ENCODE results near the gene AK5.
A peak's percentile ranks its signal among the peaks of the same experiment; 100 is the strongest.

The AK5 gene

GRCh38 chr1:77550135-77550534 is 268.3 kb downstream of the AK5 start:
- no peaks in the 10 kb centered on the region for H3K27me3 ChIP-seq (replicated peaks in 2 of 5; ENCODE audit: control insufficient read depth in 4 of 5, insufficient read depth in 5 of 5, low read length in 4 of 5)
- WGBS (ENCODE audit: insufficient coverage) = 92% methylated on average over 2 of the region's 5 CpGs
- no peaks in the 10 kb centered on the region for H3K9me3 ChIP-seq (ENCODE audit: control extremely low read depth in 1 of 5, control insufficient read depth in 4 of 5, insufficient read depth in 2 of 5, low read depth in 1 of 5, low read length in 4 of 5)
- ChIA-PET POLR2A (no interaction called here), CTCF (no interaction called here)
- no peak overlapping the region for H3K4me3 ChIP-seq (ENCODE audit: control insufficient read depth in 1 of 7, extremely low read depth in 1 of 7, insufficient read depth in 4 of 7, low read depth in 2 of 7, low read length in 6 of 7)
- H3K36me3 ChIP-seq (ENCODE audit: control insufficient read depth in 4 of 4, insufficient read depth in 4 of 4, low read length in 3 of 4) = no peaks in the 10 kb centered on the region
- H3K27ac ChIP-seq (ENCODE audit: insufficient read depth in 1 of 2, low read depth in 1 of 2, low read length in 2 of 2, poor library complexity in 1 of 2, severe bottlenecking in 2 of 2) = no peak overlapping the region
- H3K4me1 ChIP-seq (ENCODE audit: control extremely low read depth in 1 of 4, control insufficient read depth in 4 of 4, insufficient read depth in 4 of 4, low read length in 3 of 4) = peaks cover 0 to 13% (median 7%) of the 10 kb centered on the region in 4 experiments
- no peak for DNase-seq

GRCh38 chr1:77552626-77553025 is 270.8 kb downstream of the AK5 start:
- 86% methylated on average over 1 of the region's 1 CpG for WGBS (ENCODE audit: insufficient coverage)

GRCh38 chr1:77553568-77554291 is 271.9 kb downstream of the AK5 start:
- Histone ChIP-seq H3K36me3 (ENCODE audit: control insufficient read depth in 4 of 4, insufficient read depth in 4 of 4, low read length in 3 of 4) (peaks cover 0 to 2% (median 0%) of the 10 kb centered on the region in 4 experiments), H3K27ac (ENCODE audit: insufficient read depth in 1 of 2, low read depth in 1 of 2, low read length in 2 of 2, poor library complexity in 1 of 2, severe bottlenecking in 2 of 2) (no peak overlapping the region), H3K4me3 (ENCODE audit: control insufficient read depth in 1 of 7, extremely low read depth in 1 of 7, insufficient read depth in 4 of 7, low read depth in 2 of 7, low read length in 6 of 7) (no peak overlapping the region), H3K27me3 (replicated peaks in 2 of 5; ENCODE audit: control insufficient read depth in 4 of 5, insufficient read depth in 5 of 5, low read length in 4 of 5) (no peaks in the 10 kb centered on the region), H3K4me1 (ENCODE audit: control extremely low read depth in 1 of 4, control insufficient read depth in 4 of 4, insufficient read depth in 4 of 4, low read length in 3 of 4) (peaks cover 0 to 13% (median 4%) of the 10 kb centered on the region in 4 experiments), H3K9me3 (ENCODE audit: control extremely low read depth in 1 of 5, control insufficient read depth in 4 of 5, insufficient read depth in 2 of 5, low read depth in 1 of 5, low read length in 4 of 5) (no peaks in the 10 kb centered on the region)
- no peak for DNase-seq
- CTCF ChIA-PET = no interaction called here
- WGBS (ENCODE audit: insufficient coverage) = 100% methylated on average over 1 of the region's 9 CpGs
- POLR2A ChIA-PET = interaction anchor here (0.6 kb wide), 1 partner anchor 129 kb away, joined by 3 read pairs; the partner anchor contains the start of gene ZZZ3

More at GRCh38 chr1:77552626-77553025, 270.8 kb downstream of the AK5 start:
- ChIA-PET CTCF (no interaction called here), POLR2A (no interaction called here)
- DNase-seq = no peak
- H3K4me3 ChIP-seq (ENCODE audit: control insufficient read depth in 1 of 7, extremely low read depth in 1 of 7, insufficient read depth in 4 of 7, low read depth in 2 of 7, low read length in 6 of 7) = no peak overlapping the region
- H3K36me3 ChIP-seq (ENCODE audit: control insufficient read depth in 4 of 4, insufficient read depth in 4 of 4, low read length in 3 of 4) = no peaks in the 10 kb centered on the region
- H3K4me1 ChIP-seq (ENCODE audit: control extremely low read depth in 1 of 4, control insufficient read depth in 4 of 4, insufficient read depth in 4 of 4, low read length in 3 of 4) = peaks cover 0 to 18% (median 4%) of the 10 kb centered on the region in 4 experiments
- H3K27me3 ChIP-seq (replicated peaks in 2 of 5; ENCODE audit: control insufficient read depth in 4 of 5, insufficient read depth in 5 of 5, low read length in 4 of 5) = no peaks in the 10 kb centered on the region
- H3K27ac ChIP-seq (ENCODE audit: insufficient read depth in 1 of 2, low read depth in 1 of 2, low read length in 2 of 2, poor library complexity in 1 of 2, severe bottlenecking in 2 of 2) = no peak overlapping the region
- H3K9me3 ChIP-seq (ENCODE audit: control extremely low read depth in 1 of 5, control insufficient read depth in 4 of 5, insufficient read depth in 2 of 5, low read depth in 1 of 5, low read length in 4 of 5) = no peaks in the 10 kb centered on the region

GRCh38 chr1:77556045-77556444 is 274.2 kb downstream of the AK5 start:
- ChIA-PET CTCF (interaction anchor here (1.1 to 1.5 kb wide), 2 partner anchors 11 to 22 kb away, joined by 4 read pairs; no protein-coding TSS in a partner anchor), POLR2A (no interaction called here)
- Histone ChIP-seq H3K27ac (ENCODE audit: insufficient read depth in 1 of 2, low read depth in 1 of 2, low read length in 2 of 2, poor library complexity in 1 of 2, severe bottlenecking in 2 of 2) (no peak overlapping the region), H3K9me3 (ENCODE audit: control extremely low read depth in 1 of 5, control insufficient read depth in 4 of 5, insufficient read depth in 2 of 5, low read depth in 1 of 5, low read length in 4 of 5) (no peaks in the 10 kb centered on the region), H3K4me3 (ENCODE audit: control insufficient read depth in 1 of 7, extremely low read depth in 1 of 7, insufficient read depth in 4 of 7, low read depth in 2 of 7, low read length in 6 of 7) (peak overlapping the region in 1 of 7 experiments; percentile 2), H3K36me3 (ENCODE audit: control insufficient read depth in 4 of 4, insufficient read depth in 4 of 4, low read length in 3 of 4) (peaks cover 0 to 5% (median 4%) of the 10 kb centered on the region in 4 experiments), H3K4me1 (ENCODE audit: control extremely low read depth in 1 of 4, control insufficient read depth in 4 of 4, insufficient read depth in 4 of 4, low read length in 3 of 4) (peaks cover 0 to 13% (median 4%) of the 10 kb centered on the region in 4 experiments), H3K27me3 (replicated peaks in 2 of 5; ENCODE audit: control insufficient read depth in 4 of 5, insufficient read depth in 5 of 5, low read length in 4 of 5) (no peaks in the 10 kb centered on the region)
- no CpG with 5 or more reads among the region's 1 CpG for WGBS (ENCODE audit: insufficient coverage)
- peak in 2 of 3 donors; percentile 34 to 51 for DNase-seq

GRCh38 chr1:77557053-77557452 is 275.2 kb downstream of the AK5 start:
- Histone ChIP-seq H3K27ac (ENCODE audit: insufficient read depth in 1 of 2, low read depth in 1 of 2, low read length in 2 of 2, poor library complexity in 1 of 2, severe bottlenecking in 2 of 2) (no peak overlapping the region), H3K4me1 (ENCODE audit: control extremely low read depth in 1 of 4, control insufficient read depth in 4 of 4, insufficient read depth in 4 of 4, low read length in 3 of 4) (peaks cover 0 to 13% (median 4%) of the 10 kb centered on the region in 4 experiments), H3K36me3 (ENCODE audit: control insufficient read depth in 4 of 4, insufficient read depth in 4 of 4, low read length in 3 of 4) (peaks cover 2 to 13% (median 10%) of the 10 kb centered on the region in 4 experiments), H3K4me3 (ENCODE audit: control insufficient read depth in 1 of 7, extremely low read depth in 1 of 7, insufficient read depth in 4 of 7, low read depth in 2 of 7, low read length in 6 of 7) (no peak overlapping the region), H3K9me3 (ENCODE audit: control extremely low read depth in 1 of 5, control insufficient read depth in 4 of 5, insufficient read depth in 2 of 5, low read depth in 1 of 5, low read length in 4 of 5) (no peaks in the 10 kb centered on the region), H3K27me3 (replicated peaks in 2 of 5; ENCODE audit: control insufficient read depth in 4 of 5, insufficient read depth in 5 of 5, low read length in 4 of 5) (no peaks in the 10 kb centered on the region)
- WGBS (ENCODE audit: insufficient coverage) = 100% methylated on average over 2 of the region's 4 CpGs
- CTCF ChIA-PET = interaction anchor here (1.1 kb wide), 1 partner anchor 23 kb away, joined by 4 read pairs; no protein-coding TSS in a partner anchor
- POLR2A ChIA-PET = no interaction called here
- DNase-seq = no peak

GRCh38 chr1:77558591-77559164 is 276.9 kb downstream of the AK5 start:
- peaks cover 2 to 25% (median 11%) of the 10 kb centered on the region in 4 experiments for H3K36me3 ChIP-seq (ENCODE audit: control insufficient read depth in 4 of 4, insufficient read depth in 4 of 4, low read length in 3 of 4)
- DNase-seq = no peak
- no peak overlapping the region for H3K27ac ChIP-seq (ENCODE audit: insufficient read depth in 1 of 2, low read depth in 1 of 2, low read length in 2 of 2, poor library complexity in 1 of 2, severe bottlenecking in 2 of 2)
- H3K4me1 ChIP-seq (ENCODE audit: control extremely low read depth in 1 of 4, control insufficient read depth in 4 of 4, insufficient read depth in 4 of 4, low read length in 3 of 4) = peaks cover 0 to 13% (median 4%) of the 10 kb centered on the region in 4 experiments
- no peaks in the 10 kb centered on the region for H3K27me3 ChIP-seq (replicated peaks in 2 of 5; ENCODE audit: control insufficient read depth in 4 of 5, insufficient read depth in 5 of 5, low read length in 4 of 5)
- 98% methylated on average over 3 of the region's 5 CpGs for WGBS (ENCODE audit: insufficient coverage)
- H3K9me3 ChIP-seq (ENCODE audit: control extremely low read depth in 1 of 5, control insufficient read depth in 4 of 5, insufficient read depth in 2 of 5, low read depth in 1 of 5, low read length in 4 of 5) = no peaks in the 10 kb centered on the region
- no peak overlapping the region for H3K4me3 ChIP-seq (ENCODE audit: control insufficient read depth in 1 of 7, extremely low read depth in 1 of 7, insufficient read depth in 4 of 7, low read depth in 2 of 7, low read length in 6 of 7)
- CTCF ChIA-PET = interaction anchor here (0.6 to 0.8 kb wide), 2 partner anchors 13 to 132 kb away, joined by 3 read pairs; no protein-coding TSS in a partner anchor
- POLR2A ChIA-PET = no interaction called here

GRCh38 chr1:77560741-77561140 is 278.9 kb downstream of the AK5 start:
- ChIA-PET CTCF (interaction anchor here (1.3 kb wide), 1 partner anchor 12 kb away, joined by 3 read pairs; no protein-coding TSS in a partner anchor), POLR2A (no interaction called here)
- H3K9me3 ChIP-seq (ENCODE audit: control extremely low read depth in 1 of 5, control insufficient read depth in 4 of 5, insufficient read depth in 2 of 5, low read depth in 1 of 5, low read length in 4 of 5) = no peaks in the 10 kb centered on the region
- H3K36me3 ChIP-seq (ENCODE audit: control insufficient read depth in 4 of 4, insufficient read depth in 4 of 4, low read length in 3 of 4) = peaks cover 6 to 40% (median 22%) of the 10 kb centered on the region in 4 experiments
- H3K27me3 ChIP-seq (replicated peaks in 2 of 5; ENCODE audit: control insufficient read depth in 4 of 5, insufficient read depth in 5 of 5, low read length in 4 of 5) = no peaks in the 10 kb centered on the region
- no peak overlapping the region for H3K27ac ChIP-seq (ENCODE audit: insufficient read depth in 1 of 2, low read depth in 1 of 2, low read length in 2 of 2, poor library complexity in 1 of 2, severe bottlenecking in 2 of 2)
- whole genome bisulfite sequencing (ENCODE audit: insufficient coverage) = 96% methylated on average over 4 of the region's 5 CpGs
- peaks cover 0 to 10% (median 4%) of the 10 kb centered on the region in 4 experiments for H3K4me1 ChIP-seq (ENCODE audit: control extremely low read depth in 1 of 4, control insufficient read depth in 4 of 4, insufficient read depth in 4 of 4, low read length in 3 of 4)
- no peak for DNase-seq
- H3K4me3 ChIP-seq (ENCODE audit: control insufficient read depth in 1 of 7, extremely low read depth in 1 of 7, insufficient read depth in 4 of 7, low read depth in 2 of 7, low read length in 6 of 7) = no peak overlapping the region

Measured in common myeloid progenitor, CD34-positive (primary cell).